GM21423 (cell line): Measurements from ENCODE around the gene DNAJC8.
A peak's percentile ranks its signal among the peaks of the same experiment; 100 is the strongest.

Experiments
- ATAC-seq: cut with Tn5 transposase; IDR thresholded peaks from one replicate; pipeline ENCODE4 v1.9.1; 2021; ENCODE audit warnings: mild to moderate bottlenecking, moderate library complexity; ENCODE audit not compliant: unreplicated experiment

Gene DNAJC8

GRCh38 chr1:28249866-28250295, 17.1 kb upstream of the DNAJC8 start:
- no peak for ATAC-seq

- no peak for ATAC-seq
Observed at GRCh38 chr1:28249013-28249865, 16.4 kb upstream of the DNAJC8 start.

DNA sequence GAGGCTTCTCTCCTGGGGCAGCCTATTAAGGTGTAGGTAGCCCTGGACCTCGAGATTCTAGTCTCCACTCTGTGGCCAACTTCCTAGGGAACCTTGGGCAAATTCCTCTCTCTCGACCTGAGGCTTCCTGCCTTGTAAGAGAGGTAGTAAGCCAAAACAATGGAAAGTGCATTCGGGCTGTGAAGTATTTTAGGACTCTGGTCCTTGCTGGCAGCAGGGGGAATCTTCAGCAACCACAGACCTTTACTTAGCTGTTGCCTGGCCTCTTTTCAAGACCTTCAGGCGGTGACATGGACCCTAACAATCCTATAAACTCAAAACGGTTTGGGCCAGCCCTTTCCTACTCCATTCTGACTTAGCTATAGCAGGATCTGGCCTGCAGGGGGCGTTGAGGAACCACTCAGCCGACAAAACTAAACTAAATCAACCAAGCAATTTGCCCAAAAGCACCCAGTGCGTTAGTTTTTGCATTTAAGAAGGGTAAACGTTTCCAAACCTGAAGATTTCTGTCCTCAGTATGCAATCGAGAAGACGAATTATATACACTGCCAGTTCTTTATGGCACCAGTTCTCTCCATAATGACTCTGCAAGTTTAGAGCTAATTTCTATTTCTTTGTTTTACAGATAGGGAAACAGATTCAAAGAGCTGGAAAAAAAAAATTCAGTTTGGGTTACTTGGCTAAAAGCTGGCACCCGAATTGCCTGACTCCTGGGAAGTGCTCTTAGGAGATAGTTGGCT, 15.6 kb upstream of the DNAJC8 start:
- no peak for ATAC-seq

- ATAC-seq: no peak
Observed at GRCh38 chr1:28247612-28248272, 14.9 kb upstream of the DNAJC8 start.

GRCh38 chr1:28246427-28246832, 13.6 kb upstream of the DNAJC8 start:
- no peak for ATAC-seq

DNA sequence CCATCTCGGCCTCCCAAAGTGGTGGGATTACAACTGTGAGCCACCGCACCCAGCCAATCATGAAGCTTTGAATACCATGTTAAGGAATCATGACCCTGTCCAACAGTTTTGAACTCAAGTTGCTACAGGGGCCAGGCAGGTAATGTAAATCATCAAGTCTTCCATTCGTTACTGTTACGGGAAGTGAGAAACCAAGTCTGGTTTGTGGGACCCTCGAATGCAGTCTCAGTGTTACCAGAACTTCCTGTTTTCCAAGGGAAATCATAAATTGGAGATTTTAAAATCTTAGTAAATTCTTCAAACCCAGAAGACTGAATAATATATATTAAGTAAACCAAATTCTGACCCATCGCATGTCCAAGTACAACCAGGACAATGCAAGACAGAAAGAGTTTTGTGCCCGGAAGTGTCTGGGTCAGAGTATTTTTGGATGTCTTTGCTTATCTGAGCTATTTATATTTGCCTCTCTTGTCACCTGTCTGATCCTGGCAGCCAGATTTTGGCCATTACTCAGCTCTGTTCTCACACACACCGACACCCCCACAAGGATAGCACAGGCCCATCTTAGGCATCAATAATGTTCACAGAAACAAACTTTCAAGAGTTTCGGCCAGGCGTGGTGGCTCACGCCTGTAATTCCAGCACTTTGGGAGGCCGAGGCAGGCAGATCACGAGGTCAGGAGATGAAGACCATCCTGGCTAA, 11.9 kb upstream of the DNAJC8 start:
- peak; percentile 22 for ATAC-seq

- no peak for ATAC-seq
Observed at GRCh38 chr1:28243685-28244311, 11.0 kb upstream of the DNAJC8 start.

GRCh38 chr1:28241638-28242241, 8.9 kb upstream of the DNAJC8 start:
- no peak for ATAC-seq

DNA sequence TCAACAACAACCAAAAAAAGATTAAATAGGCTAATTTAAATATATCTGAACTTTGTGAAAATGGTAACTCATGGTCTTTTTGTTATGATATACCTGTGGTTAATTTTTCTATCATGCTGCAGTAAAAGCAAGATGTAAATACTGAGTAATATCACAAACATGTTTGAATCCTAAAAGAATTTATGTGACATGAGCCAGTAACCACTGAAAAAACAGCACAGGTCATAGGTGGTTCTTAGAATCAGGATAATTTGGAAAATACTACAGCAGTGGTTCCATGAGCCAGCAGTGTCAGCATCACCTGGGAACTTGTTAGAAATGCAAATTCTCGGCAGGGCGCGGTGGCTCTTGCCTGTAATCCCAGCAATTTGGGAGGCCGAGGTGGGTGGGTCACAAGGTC, 7.2 kb upstream of the DNAJC8 start:
- ATAC-seq: no peak

DNA sequence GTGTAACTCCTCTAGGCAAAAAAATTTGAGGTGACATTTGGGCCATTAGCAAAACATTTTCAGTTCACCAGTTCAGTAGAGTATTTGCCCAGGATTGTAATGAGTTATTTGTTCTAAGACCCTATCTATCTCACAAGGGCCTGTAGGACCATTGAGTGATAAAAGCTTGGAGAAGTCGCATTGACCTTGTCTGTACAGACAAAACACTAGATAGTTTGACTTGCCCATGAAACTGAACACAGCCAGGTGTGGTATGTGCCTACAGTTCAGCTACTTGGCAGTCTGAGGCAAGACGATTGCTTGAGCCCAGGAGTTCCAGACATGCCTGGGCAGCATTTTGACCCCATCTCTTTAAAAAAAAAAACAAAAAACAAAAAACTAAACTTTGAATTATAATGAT, 6.2 kb upstream of the DNAJC8 start:
- ATAC-seq: no peak

GRCh38 chr1:28236656-28237322, 4.0 kb upstream of the DNAJC8 start:
- no peak for ATAC-seq

DNA sequence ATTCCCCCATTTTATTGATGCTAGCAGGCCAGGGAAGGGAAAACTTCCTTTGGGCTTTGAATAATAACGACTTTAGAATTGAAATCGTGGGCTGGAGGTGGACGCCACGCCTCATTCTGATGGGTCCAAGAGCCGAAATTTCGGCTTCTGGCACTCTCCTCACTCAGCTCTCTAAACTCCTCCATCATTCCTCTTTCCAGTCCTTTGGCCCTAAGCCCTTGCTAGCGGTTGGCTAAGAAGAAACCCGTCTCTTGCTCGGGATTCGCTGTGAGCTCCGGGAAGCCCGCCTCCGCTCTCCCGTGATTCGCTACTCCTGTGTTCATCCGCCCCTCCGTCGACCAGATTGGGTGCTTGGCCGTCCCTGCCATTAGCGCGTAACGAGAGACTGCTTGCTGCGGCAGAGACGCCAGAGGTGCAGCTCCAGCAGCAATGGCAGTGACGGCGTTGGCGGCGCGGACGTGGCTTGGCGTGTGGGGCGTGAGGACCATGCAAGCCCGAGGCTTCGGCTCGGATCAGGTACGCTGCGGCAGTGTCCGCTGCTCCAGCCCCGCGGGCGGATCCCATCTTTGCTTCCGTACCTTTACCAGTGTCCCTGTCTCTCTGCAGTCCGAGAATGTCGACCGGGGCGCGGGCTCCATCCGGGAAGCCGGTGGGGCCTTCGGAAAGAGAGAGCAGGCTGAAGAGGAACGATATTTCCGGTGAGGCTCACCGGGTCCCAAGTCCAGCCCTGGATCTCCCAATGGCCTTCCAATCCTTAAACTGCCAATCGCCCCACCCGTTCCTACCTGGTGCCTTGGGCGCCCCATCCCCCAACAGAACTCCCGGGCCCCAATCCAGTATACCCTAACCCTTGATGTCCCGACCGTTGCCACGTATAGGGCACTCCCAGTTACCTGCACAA, 3.2 kb upstream of the DNAJC8 start, which contains the start of gene ATP5IF1:
Gene ATP5IF1, plus strand, starts transcription at position 370 of the 901 bp plus-strand sequence. Its CDS starts 60 bp downstream, at position 430.
- ATAC-seq: peak; percentile 86

- ATAC-seq: no peak
Observed at GRCh38 chr1:28233264-28233606, 406 bp upstream of the DNAJC8 start.

DNA sequence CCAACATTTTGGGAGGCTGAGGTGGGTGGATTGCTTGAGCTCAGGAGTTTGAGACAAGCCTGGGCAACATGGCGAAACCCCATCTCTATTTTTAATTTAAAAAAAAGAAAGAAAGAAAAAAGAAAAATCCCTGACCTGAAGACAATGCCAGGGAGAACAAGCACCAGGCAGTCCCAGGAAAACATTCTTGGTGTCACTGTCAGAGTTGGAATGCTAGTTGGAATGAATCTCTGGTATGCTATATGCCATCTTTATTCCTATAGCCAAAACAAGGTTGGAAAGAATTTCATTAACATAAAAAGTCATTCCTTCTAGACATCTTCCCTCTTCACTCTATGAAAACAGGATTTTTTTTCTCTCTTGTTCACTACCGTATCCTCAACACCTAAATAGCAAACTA, 2.8 kb downstream of the DNAJC8 start:
- ATAC-seq: no peak

DNA sequence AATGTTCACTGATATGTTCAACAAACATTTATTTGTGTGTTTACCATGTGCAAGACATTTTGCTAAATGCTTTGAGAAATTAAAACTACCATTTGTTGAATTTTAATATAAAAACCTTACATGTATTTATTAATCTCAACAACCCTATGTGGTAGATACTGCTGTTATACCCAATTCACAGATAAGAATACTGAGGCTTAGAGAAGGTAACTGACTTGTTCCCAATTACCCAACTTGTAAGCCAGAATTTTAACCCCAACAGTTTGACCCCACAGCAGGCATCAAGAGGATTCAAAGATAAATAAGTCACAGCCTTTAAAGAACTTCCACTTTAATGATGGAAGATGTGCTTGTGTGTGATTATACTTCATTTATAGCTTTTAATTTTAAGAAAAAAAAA, 3.7 kb downstream of the DNAJC8 start:
- no peak for ATAC-seq

- ATAC-seq: no peak
Observed at GRCh38 chr1:28213315-28213714, 19.5 kb downstream of the DNAJC8 start.

GRCh38 chr1:28209700-28210099, 23.1 kb downstream of the DNAJC8 start:
- ATAC-seq: no peak

GRCh38 chr1:28208818-28209441, 23.9 kb downstream of the DNAJC8 start:
- ATAC-seq: no peak
